ENCODE results near the gene SYPL2.
"Not testable (repeated sequence)": the region's sequence is repeated elsewhere in the genome, so short reads cannot be mapped to it uniquely, and the experiment has no call there.

The SYPL2 gene

DNA sequence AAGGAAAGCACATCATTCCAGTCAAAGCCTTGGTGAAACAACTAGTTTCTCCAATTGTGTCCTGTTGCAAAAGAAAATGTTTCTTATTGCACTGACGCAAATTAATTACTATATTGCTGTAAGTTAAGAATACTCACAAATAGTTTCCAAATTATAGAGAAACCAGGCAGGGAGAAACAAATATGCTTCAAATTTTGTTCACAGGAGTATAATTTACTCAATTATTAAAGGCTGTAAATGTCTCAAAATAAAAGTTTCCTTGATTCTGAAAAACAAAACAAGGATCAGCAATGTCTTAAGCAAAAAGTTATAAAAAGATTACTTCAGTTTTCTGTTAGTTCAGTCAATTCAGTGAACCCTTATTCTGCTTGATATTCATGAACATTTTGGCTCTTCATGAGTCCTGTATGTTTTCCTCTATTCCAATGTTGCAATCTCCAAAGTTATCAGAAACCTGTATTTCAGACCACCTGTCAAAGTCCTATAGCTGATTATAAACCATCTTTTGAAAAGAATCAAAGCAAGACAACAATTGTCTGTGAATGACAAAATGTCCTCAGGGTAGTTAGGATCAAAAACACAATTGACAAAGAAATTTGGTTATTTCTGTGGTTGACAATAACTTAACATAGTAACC, 11.7 kb upstream of the SYPL2 start:
- H3K27ac Mint-ChIP-seq, result no peak overlapping the region
- peaks cover 20% of the 10 kb centered on the region for H3K9me3 Mint-ChIP-seq
- no peak overlapping the region for H3K4me3 Mint-ChIP-seq
- peaks cover 64% of the 10 kb centered on the region for H3K27me3 Mint-ChIP-seq
- H3K36me3 Mint-ChIP-seq (ENCODE audit: low read depth), result peaks cover 12% of the 10 kb centered on the region
- H3K4me1 Mint-ChIP-seq (ENCODE audit: low read depth), result no peaks in the 10 kb centered on the region

DNA sequence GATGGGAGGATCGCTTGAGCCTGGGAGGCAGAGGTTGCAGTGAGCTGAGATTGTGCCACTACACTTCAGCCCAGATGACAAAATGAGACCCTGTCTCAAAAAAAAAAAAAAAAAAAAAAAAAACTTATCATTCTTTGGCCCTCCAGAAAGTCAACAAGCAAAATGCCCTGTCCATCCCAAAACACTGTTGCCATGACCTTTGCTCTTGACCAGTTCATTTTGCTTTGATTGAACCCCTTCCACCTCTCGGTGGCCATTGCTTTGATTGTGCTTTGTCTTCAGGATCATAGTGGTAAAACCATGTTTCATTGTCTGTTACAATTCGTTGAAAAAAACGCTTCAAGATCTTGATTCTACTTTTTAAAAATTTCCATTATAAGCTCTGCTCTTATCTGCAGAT, 8.5 kb upstream of the SYPL2 start:
- H3K9me3 Mint-ChIP-seq, result peaks cover 16% of the 10 kb centered on the region
- H3K27me3 Mint-ChIP-seq, result peaks cover 66% of the 10 kb centered on the region
- H3K27ac Mint-ChIP-seq, result no peak overlapping the region

GRCh38 chr1:109466125-109466451, 258 bp upstream of the SYPL2 start:
- Mint-ChIP-seq H3K27ac (no peak overlapping the region), H3K36me3 (ENCODE audit: low read depth) (no peaks in the 10 kb centered on the region), H3K27me3 (peaks cover 83% of the 10 kb centered on the region), H3K9me3 (no peaks in the 10 kb centered on the region), H3K4me3 (peak overlapping the region; percentile 67), H3K4me1 (ENCODE audit: low read depth) (peaks cover 6% of the 10 kb centered on the region)

More for the DNA sequence above, 8.5 kb upstream of the SYPL2 start:
- Mint-ChIP-seq H3K4me1 (ENCODE audit: low read depth) (no peaks in the 10 kb centered on the region), H3K4me3 (no peak overlapping the region), H3K36me3 (ENCODE audit: low read depth) (peaks cover 12% of the 10 kb centered on the region)

DNA sequence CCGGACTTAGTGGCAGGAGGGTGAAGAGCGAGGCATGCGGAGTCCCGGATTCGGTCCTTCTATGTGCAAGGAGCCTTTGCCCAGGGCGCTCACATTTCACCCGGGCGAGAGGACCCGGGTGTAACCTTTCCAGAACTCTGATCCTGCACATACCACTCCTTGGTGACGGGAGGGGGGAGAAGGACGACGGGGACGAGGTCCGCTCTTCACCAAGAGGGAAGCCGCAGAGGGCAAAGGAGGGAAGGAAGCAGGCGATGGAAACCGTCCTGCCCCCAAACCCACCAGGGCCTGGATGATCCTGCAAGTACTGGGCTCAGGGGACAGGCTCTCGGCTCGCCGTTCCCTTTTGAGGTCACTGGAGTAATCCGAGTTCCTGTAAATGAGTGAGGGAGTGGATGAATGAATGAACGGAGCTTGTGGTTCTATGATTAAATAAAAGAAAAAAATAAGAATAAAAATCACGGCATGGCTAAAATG, 993 bp downstream of the SYPL2 start:
- Mint-ChIP-seq H3K36me3 (ENCODE audit: low read depth) (no peaks in the 10 kb centered on the region), H3K27me3 (peaks cover 75% of the 10 kb centered on the region), H3K4me1 (ENCODE audit: low read depth) (peaks cover 6% of the 10 kb centered on the region), H3K9me3 (no peaks in the 10 kb centered on the region), H3K27ac (no peak overlapping the region), H3K4me3 (peak overlapping the region; percentile 38)

- H3K27me3 Mint-ChIP-seq, result peaks cover 72% of the 10 kb centered on the region
- no peaks in the 10 kb centered on the region for H3K36me3 Mint-ChIP-seq (ENCODE audit: low read depth)
- H3K27ac Mint-ChIP-seq, result no peak overlapping the region
- H3K4me1 Mint-ChIP-seq (ENCODE audit: low read depth), result peaks cover 6% of the 10 kb centered on the region
- H3K9me3 Mint-ChIP-seq, result no peaks in the 10 kb centered on the region
- no peak overlapping the region for H3K4me3 Mint-ChIP-seq
These were observed 1.7 kb downstream of the SYPL2 start for GRCh38 chr1:109468061-109468460.

DNA sequence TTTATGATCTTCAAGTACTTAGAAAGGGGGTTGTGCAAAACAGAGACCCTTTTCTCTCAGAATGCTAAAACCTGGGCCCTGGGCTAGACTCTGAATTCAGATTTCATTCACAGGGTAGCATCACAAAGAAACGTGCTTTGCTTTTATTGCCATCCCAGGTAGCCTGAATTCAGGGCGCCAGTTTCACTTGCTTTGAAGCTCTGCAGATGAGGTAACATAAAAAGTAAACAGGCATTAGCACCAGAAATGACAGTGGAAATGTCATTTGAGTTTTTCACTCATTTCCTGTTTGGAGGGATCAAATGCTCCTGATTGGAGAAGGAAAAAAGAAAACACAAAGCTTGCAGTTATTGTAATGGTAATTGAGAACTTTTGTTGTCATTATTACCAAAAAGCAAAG, 2.6 kb downstream of the SYPL2 start:
- Mint-ChIP-seq H3K27ac (no peak overlapping the region), H3K9me3 (no peaks in the 10 kb centered on the region), H3K27me3 (peaks cover 71% of the 10 kb centered on the region), H3K4me1 (ENCODE audit: low read depth) (peaks cover 6% of the 10 kb centered on the region), H3K36me3 (ENCODE audit: low read depth) (no peaks in the 10 kb centered on the region), H3K4me3 (no peak overlapping the region)

GRCh38 chr1:109470245-109470644, 3.9 kb downstream of the SYPL2 start:
- no peak overlapping the region for H3K27ac Mint-ChIP-seq
- H3K4me3 Mint-ChIP-seq, result no peak overlapping the region
- no peaks in the 10 kb centered on the region for H3K9me3 Mint-ChIP-seq
- H3K36me3 Mint-ChIP-seq (ENCODE audit: low read depth), result no peaks in the 10 kb centered on the region
- peaks cover 61% of the 10 kb centered on the region for H3K27me3 Mint-ChIP-seq
- peaks cover 6% of the 10 kb centered on the region for H3K4me1 Mint-ChIP-seq (ENCODE audit: low read depth)

DNA sequence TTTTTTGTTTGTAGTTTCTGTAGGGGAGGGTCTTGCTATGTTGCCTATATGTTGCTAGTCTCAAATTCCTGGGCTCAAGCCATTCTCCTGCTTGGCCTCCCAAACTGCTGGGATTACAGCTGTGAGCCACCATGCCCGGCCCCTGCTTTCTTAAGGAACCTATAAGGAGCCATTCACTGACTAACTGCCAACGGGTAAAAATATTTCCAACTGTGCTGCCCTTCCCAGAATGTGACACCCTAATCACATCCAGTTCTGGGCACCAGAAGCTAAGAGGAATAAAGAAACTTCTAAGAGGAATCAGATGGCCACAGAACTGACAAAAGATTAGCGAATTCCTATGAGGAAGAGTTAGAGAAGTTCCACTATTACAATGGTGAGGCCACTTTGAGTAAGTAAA, 6.4 kb downstream of the SYPL2 start:
- Mint-ChIP-seq H3K4me3 (no peak overlapping the region), H3K27ac (no peak overlapping the region), H3K9me3 (no peaks in the 10 kb centered on the region), H3K27me3 (peaks cover 54% of the 10 kb centered on the region), H3K36me3 (ENCODE audit: low read depth) (no peaks in the 10 kb centered on the region), H3K4me1 (ENCODE audit: low read depth) (no peaks in the 10 kb centered on the region)

DNA sequence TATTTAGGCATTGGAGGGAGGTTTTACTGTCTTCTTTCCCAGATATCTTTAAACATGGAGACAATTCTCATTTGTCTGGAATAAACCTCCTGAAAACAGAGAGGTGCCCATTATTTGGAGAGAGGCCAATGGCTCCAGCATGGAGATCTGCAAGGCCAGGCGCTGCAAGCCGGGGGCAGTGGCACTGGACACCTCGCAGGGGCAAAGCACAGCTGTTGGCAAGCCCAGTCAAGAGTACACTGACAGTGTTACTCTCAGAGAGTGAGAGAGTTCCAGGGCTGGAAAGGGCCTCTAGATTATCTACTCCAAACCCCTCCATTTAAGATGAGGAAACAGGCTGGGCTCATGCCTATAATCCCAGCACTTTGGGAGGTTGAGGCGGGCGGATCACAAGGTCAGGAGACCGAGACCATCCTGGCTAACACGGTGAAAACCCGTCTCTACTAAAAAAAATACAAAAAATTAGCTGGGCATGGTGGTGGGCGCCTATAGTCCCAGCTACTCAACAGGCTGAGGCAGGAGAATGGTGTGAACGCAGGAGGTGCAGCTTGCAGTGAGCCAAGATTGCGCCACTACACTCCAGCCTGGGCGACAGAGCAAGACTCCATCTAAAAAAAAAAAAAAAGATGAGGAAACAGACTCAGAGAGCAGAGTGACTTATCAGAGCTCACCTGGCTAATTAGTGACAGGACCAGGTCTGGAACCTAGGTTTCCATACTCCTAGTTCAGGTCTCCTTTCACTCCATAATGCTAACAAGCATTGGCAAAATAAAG, 7.1 kb downstream of the SYPL2 start:
- H3K4me1 Mint-ChIP-seq (ENCODE audit: low read depth); H3K27ac Mint-ChIP-seq; H3K4me3 Mint-ChIP-seq; H3K36me3 Mint-ChIP-seq (ENCODE audit: low read depth); H3K9me3 Mint-ChIP-seq: not testable (repeated sequence)
- H3K27me3 Mint-ChIP-seq, result peaks cover 50% of the 10 kb centered on the region

DNA sequence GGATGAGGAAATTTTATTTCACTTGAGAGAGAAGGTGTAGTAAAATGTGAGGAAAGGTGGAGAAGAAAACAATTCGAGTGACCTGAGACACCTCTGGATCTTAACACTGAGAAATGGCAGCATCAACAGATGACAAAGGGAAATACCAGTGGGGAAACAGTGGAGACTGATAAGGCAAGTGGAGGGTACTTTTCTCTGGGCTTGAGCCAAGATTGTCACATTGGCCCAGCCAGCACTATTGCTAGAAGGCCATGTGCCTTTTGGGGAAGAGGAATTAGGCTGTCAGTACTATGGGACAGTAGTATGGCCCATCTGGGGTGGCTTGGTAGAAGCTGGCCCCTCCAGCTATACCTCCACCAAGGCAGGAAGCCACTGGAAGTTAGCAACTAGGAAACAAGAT, 8.4 kb downstream of the SYPL2 start:
- H3K4me1 Mint-ChIP-seq (ENCODE audit: low read depth), result no peaks in the 10 kb centered on the region
- no peak overlapping the region for H3K27ac Mint-ChIP-seq
- no peak overlapping the region for H3K4me3 Mint-ChIP-seq
- no peaks in the 10 kb centered on the region for H3K36me3 Mint-ChIP-seq (ENCODE audit: low read depth)
- H3K9me3 Mint-ChIP-seq, result no peaks in the 10 kb centered on the region
- H3K27me3 Mint-ChIP-seq, result peaks cover 51% of the 10 kb centered on the region

DNA sequence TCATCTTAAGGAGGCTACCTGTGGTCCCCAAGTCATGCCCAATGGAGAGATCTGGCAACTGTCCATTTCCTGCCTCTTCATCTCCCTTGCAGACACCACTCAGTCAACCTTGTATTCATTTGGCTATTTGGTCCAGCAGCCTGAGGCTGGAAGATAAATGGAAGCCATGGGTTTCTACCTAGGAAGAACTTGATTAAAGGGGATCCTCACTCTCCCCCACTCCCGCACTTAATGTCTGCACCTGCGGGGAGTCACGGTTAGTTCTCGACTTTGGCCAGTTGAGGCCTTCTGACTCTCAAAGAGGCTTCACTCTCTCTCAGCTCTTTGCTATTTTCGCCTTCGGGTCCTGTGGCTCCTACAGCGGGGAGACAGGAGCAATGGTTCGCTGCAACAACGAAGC, 8.9 kb downstream of the SYPL2 start:
- H3K27ac Mint-ChIP-seq, result no peak overlapping the region

GRCh38 chr1:109476825-109477224, 10.5 kb downstream of the SYPL2 start:
- H3K4me3 Mint-ChIP-seq, result no peak overlapping the region
- peaks cover 40% of the 10 kb centered on the region for H3K27me3 Mint-ChIP-seq
- no peaks in the 10 kb centered on the region for H3K4me1 Mint-ChIP-seq (ENCODE audit: low read depth)
- H3K27ac Mint-ChIP-seq, result no peak overlapping the region
- H3K36me3 Mint-ChIP-seq (ENCODE audit: low read depth), result no peaks in the 10 kb centered on the region
- no peaks in the 10 kb centered on the region for H3K9me3 Mint-ChIP-seq

More for the DNA sequence above, 8.9 kb downstream of the SYPL2 start:
- H3K9me3 Mint-ChIP-seq, result no peaks in the 10 kb centered on the region
- H3K4me1 Mint-ChIP-seq (ENCODE audit: low read depth), result no peaks in the 10 kb centered on the region
- H3K27me3 Mint-ChIP-seq, result peaks cover 47% of the 10 kb centered on the region
- no peaks in the 10 kb centered on the region for H3K36me3 Mint-ChIP-seq (ENCODE audit: low read depth)
- no peak overlapping the region for H3K4me3 Mint-ChIP-seq

DNA sequence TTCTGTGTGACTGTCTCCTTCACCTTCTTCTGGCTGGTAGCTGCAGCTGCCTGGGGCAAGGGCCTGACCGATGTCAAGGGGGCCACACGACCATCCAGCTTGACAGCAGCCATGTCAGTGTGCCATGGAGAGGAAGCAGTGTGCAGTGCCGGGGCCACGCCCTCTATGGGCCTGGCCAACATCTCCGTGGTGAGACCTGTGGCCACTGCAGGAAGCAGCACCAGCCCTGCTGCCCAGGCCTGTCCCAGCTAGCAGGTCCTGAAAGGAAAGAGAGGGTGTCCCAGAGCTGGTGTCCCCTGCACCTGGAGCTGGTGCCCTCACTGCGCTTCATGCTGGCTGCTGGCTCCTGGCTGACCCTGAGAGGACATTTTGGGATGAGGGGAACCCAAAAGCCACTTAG, 11.5 kb downstream of the SYPL2 start:
- Mint-ChIP-seq H3K4me1 (ENCODE audit: low read depth) (peaks cover 7% of the 10 kb centered on the region), H3K4me3 (no peak overlapping the region), H3K36me3 (ENCODE audit: low read depth) (no peaks in the 10 kb centered on the region), H3K9me3 (no peaks in the 10 kb centered on the region), H3K27me3 (peaks cover 35% of the 10 kb centered on the region), H3K27ac (no peak overlapping the region)

- peaks cover 15% of the 10 kb centered on the region for H3K4me1 Mint-ChIP-seq (ENCODE audit: low read depth)
- no peak overlapping the region for H3K27ac Mint-ChIP-seq
- H3K27me3 Mint-ChIP-seq, result peaks cover 30% of the 10 kb centered on the region
- no peaks in the 10 kb centered on the region for H3K36me3 Mint-ChIP-seq (ENCODE audit: low read depth)
- H3K4me3 Mint-ChIP-seq, result no peak overlapping the region
- no peaks in the 10 kb centered on the region for H3K9me3 Mint-ChIP-seq
These were observed 12.5 kb downstream of the SYPL2 start for GRCh38 chr1:109478806-109479205.

DNA sequence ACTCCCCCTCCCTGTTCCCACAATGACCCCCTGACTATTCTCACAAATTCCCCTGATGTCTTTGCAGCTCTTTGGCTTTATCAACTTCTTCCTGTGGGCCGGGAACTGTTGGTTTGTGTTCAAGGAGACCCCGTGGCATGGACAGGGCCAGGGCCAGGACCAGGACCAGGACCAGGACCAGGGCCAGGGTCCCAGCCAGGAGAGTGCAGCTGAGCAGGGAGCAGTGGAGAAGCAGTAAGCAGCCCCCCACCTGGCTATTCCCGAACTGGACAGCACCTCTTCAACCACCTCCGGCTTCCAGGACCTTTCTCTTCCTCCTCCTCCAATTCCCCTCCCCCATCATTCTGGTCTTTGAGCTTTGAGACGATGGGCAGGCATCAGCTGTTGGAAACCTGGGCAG, 13.0 kb downstream of the SYPL2 start:
- no peaks in the 10 kb centered on the region for H3K36me3 Mint-ChIP-seq (ENCODE audit: low read depth)
- H3K4me1 Mint-ChIP-seq (ENCODE audit: low read depth), result peaks cover 15% of the 10 kb centered on the region
- H3K27ac Mint-ChIP-seq, result no peak overlapping the region
- peaks cover 26% of the 10 kb centered on the region for H3K27me3 Mint-ChIP-seq
- no peak overlapping the region for H3K4me3 Mint-ChIP-seq
- no peaks in the 10 kb centered on the region for H3K9me3 Mint-ChIP-seq

GRCh38 chr1:109479901-109480300, 13.6 kb downstream of the SYPL2 start:
- H3K27me3 Mint-ChIP-seq, result peaks cover 26% of the 10 kb centered on the region

More at GRCh38 chr1:109479901-109480300, 13.6 kb downstream of the SYPL2 start:
- Mint-ChIP-seq H3K4me1 (ENCODE audit: low read depth) (peaks cover 18% of the 10 kb centered on the region), H3K27ac (no peak overlapping the region), H3K4me3 (no peak overlapping the region), H3K9me3 (no peaks in the 10 kb centered on the region), H3K36me3 (ENCODE audit: low read depth) (no peaks in the 10 kb centered on the region)
